ENCODE data around the gene VAC14.

The VAC14 gene

GRCh38 chr16:70692873-70693671, 107.9 kb downstream of the VAC14 start:
- no peak for DNase-seq (ENCODE audit: low read depth, low spot score)

- DNase-seq (ENCODE audit: low read depth, low spot score) = no peak
These were observed 108.7 kb downstream of the VAC14 start for GRCh38 chr16:70692130-70692872.

GRCh38 chr16:70691223-70692129, 109.5 kb downstream of the VAC14 start:
- DNase-seq (ENCODE audit: low read depth, low spot score) = no peak

- DNase-seq (ENCODE audit: low read depth, low spot score) = no peak
These were observed 110.7 kb downstream of the VAC14 start for GRCh38 chr16:70689970-70690891.

- no peak for DNase-seq (ENCODE audit: low read depth, low spot score)
These were observed 111.7 kb downstream of the VAC14 start for GRCh38 chr16:70689035-70689969.

- no peak for DNase-seq (ENCODE audit: low read depth, low spot score)
These were observed 112.7 kb downstream of the VAC14 start for GRCh38 chr16:70688246-70688742.

GRCh38 chr16:70687671-70688245, 113.2 kb downstream of the VAC14 start:
- no peak for DNase-seq (ENCODE audit: low read depth, low spot score)

GRCh38 chr16:70687102-70687511, 113.9 kb downstream of the VAC14 start:
- no peak for DNase-seq (ENCODE audit: low read depth, low spot score)

GRCh38 chr16:70686376-70687101, 114.4 kb downstream of the VAC14 start:
- DNase-seq (ENCODE audit: low read depth, low spot score) = no peak

GRCh38 chr16:70685938-70686375, 115.0 kb downstream of the VAC14 start, which contains the start of gene MTSS2:
Gene MTSS2, minus strand, starts transcription at chr16:70686053. Its CDS starts 262 bp downstream, at chr16:70685791.
- peak; percentile 79 for DNase-seq (ENCODE audit: low read depth, low spot score)

GRCh38 chr16:70685061-70685937, 115.7 kb downstream of the VAC14 start:
- DNase-seq (ENCODE audit: low read depth, low spot score) = no peak

- no peak for DNase-seq (ENCODE audit: low read depth, low spot score)
These were observed 116.6 kb downstream of the VAC14 start for GRCh38 chr16:70684146-70685060.

- DNase-seq (ENCODE audit: low read depth, low spot score) = no peak
These were observed 117.6 kb downstream of the VAC14 start for GRCh38 chr16:70683146-70683944.

GRCh38 chr16:70682239-70683145, 118.5 kb downstream of the VAC14 start:
- DNase-seq (ENCODE audit: low read depth, low spot score) = peak; percentile 44
